GM21367 (cell line): ENCODE results near the gene VTI1A.

Experiments
- ATAC-seq: cut with Tn5 transposase; IDR thresholded peaks from one replicate; pipeline ENCODE4 v1.9.1; 2021; ENCODE audit not compliant: unreplicated experiment

Gene VTI1A

GRCh38 chr10:112775381-112775780 lies 328.4 kb downstream of the VTI1A start:
- ATAC-seq = no peak

GRCh38 chr10:112775892-112776674 lies 329.1 kb downstream of the VTI1A start:
- no peak for ATAC-seq

GRCh38 chr10:112778579-112778978 lies 331.6 kb downstream of the VTI1A start:
- ATAC-seq = no peak

- no peak for ATAC-seq
These were observed 332.2 kb downstream of the VTI1A start for GRCh38 chr10:112779025-112779770.

- ATAC-seq = no peak
These were observed 335.3 kb downstream of the VTI1A start for GRCh38 chr10:112782200-112782907.

- no peak for ATAC-seq
These were observed 336.5 kb downstream of the VTI1A start for GRCh38 chr10:112783351-112784021.

- no peak for ATAC-seq
These were observed 337.0 kb downstream of the VTI1A start for GRCh38 chr10:112784022-112784461.

- ATAC-seq = no peak
These were observed 338.1 kb downstream of the VTI1A start for GRCh38 chr10:112785089-112785488.

- ATAC-seq = no peak
These were observed 342.2 kb downstream of the VTI1A start for GRCh38 chr10:112789248-112789647.

- no peak for ATAC-seq
These were observed 343.0 kb downstream of the VTI1A start for GRCh38 chr10:112790030-112790429.

GRCh38 chr10:112790921-112791320 lies 343.9 kb downstream of the VTI1A start:
- ATAC-seq = no peak

GRCh38 chr10:112791447-112791846 lies 344.4 kb downstream of the VTI1A start:
- ATAC-seq = no peak

GRCh38 chr10:112792487-112793201 lies 345.6 kb downstream of the VTI1A start:
- ATAC-seq = no peak

GRCh38 chr10:112793202-112793921 lies 346.3 kb downstream of the VTI1A start:
- no peak for ATAC-seq

- ATAC-seq = no peak
These were observed 347.2 kb downstream of the VTI1A start for GRCh38 chr10:112794201-112794600.

GRCh38 chr10:112795067-112795466 lies 348.1 kb downstream of the VTI1A start:
- no peak for ATAC-seq

- ATAC-seq = no peak
These were observed 350.2 kb downstream of the VTI1A start for GRCh38 chr10:112797197-112797596.

GRCh38 chr10:112797855-112798254 lies 350.8 kb downstream of the VTI1A start:
- no peak for ATAC-seq

GRCh38 chr10:112799038-112799437 lies 352.0 kb downstream of the VTI1A start:
- no peak for ATAC-seq
